CD14-positive monocyte (primary cell): ENCODE data around the gene SCRN1. TPM values are rescaled to one million over a fixed set of nuclear protein-coding genes. Genes with fewer than 3 reads are reported as not detected.

Experiments used
- DNase-seq, 3 donors: peaks; one replicate each; pipeline ENCODE4 v3.0.0-alpha.2; 2011 to 2022
- H2AFZ ChIP-seq: 2 replicates; pipeline ENCODE4 v1.6.0; 2012; ENCODE audit warnings: mild to moderate bottlenecking, low read depth, low read length, inconsistent platforms; ENCODE audit not compliant: insufficient read depth, poor library complexity, severe bottlenecking
- H3K27ac ChIP-seq, 2 donors: 1 replicate in 1 of 2; 2 replicates in 1 of 2; pipeline ENCODE4 v1.5.1; 2012 to 2013; ENCODE audit warnings: low read length in 2 of 2, control low read depth in 1 of 2, inconsistent platforms in 1 of 2, low read depth in 1 of 2, mild to moderate bottlenecking in 1 of 2
- H3K27me3 ChIP-seq, 2 donors: one replicate each; pipeline versions ENCODE4 v1.6.0 to v1.6.1; 2011 to 2013; ENCODE audit warnings: low read length in 2 of 2; ENCODE audit not compliant: control insufficient read depth in 2 of 2, insufficient read depth in 2 of 2
- H3K36me3 ChIP-seq, 2 donors: replicated peaks in 1 of 2; 1 replicate in 1 of 2; 2 replicates in 1 of 2; pipeline versions ENCODE4 v1.5.1 to v1.6.1; 2012 to 2013; ENCODE audit warnings: low read length in 2 of 2, control low read depth in 1 of 2, inconsistent platforms in 1 of 2, mild to moderate bottlenecking in 1 of 2; ENCODE audit not compliant: insufficient read depth in 2 of 2, control insufficient read depth in 1 of 2
- H3K4me1 ChIP-seq, 2 donors: 1 replicate in 1 of 2; 2 replicates in 1 of 2; pipeline versions ENCODE4 v1.5.1 to v1.6.1; 2012 to 2013; ENCODE audit warnings: low read length in 2 of 2, control low read depth in 1 of 2, inconsistent platforms in 1 of 2, mild to moderate bottlenecking in 1 of 2, moderate library complexity in 1 of 2; ENCODE audit not compliant: insufficient read depth in 2 of 2, control insufficient read depth in 1 of 2
- H3K4me2 ChIP-seq: replicated peaks from 2 replicates; pipeline ENCODE3; 2012; ENCODE audit warnings: low read length, moderate library complexity, mild to moderate bottlenecking; ENCODE audit not compliant: poor library complexity, severe bottlenecking; ENCODE audit errors: extremely low read depth
- H3K4me3 ChIP-seq, 3 experiments: fragments of 200-600 bp in 1 of 3; sonication (generic) in 1 of 3; replicated peaks in 1 of 3; 1 replicate in 2 of 3; 2 replicates in 1 of 3; pipeline ENCODE4 v1.5.1; 2011 to 2013; ENCODE audit warnings: low read length in 3 of 3, mild to moderate bottlenecking in 3 of 3, control low read depth in 2 of 3, low read depth in 2 of 3, inconsistent platforms in 1 of 3, moderate library complexity in 1 of 3
- H3K79me2 ChIP-seq: 2 replicates; pipeline ENCODE4 v1.6.0; 2012; ENCODE audit warnings: mild to moderate bottlenecking, control low read depth, inconsistent platforms, low read length, moderate library complexity; ENCODE audit not compliant: insufficient read depth
- H3K9ac ChIP-seq: 2 replicates; pipeline ENCODE4 v1.6.0; 2017; ENCODE audit warnings: low read length, mild to moderate bottlenecking; ENCODE audit not compliant: insufficient read depth, poor library complexity, severe bottlenecking
- H3K9me3 ChIP-seq, 2 donors: replicated peaks in 1 of 2; 1 replicate in 1 of 2; 2 replicates in 1 of 2; pipeline versions ENCODE4 v1.5.1 to v1.6.1; 2012 to 2013; ENCODE audit warnings: low read length in 2 of 2, control low read depth in 1 of 2; ENCODE audit not compliant: control insufficient read depth in 1 of 2, insufficient read depth in 1 of 2
- H4K20me1 ChIP-seq: 2 replicates; pipeline ENCODE4 v1.6.0; 2012; ENCODE audit warnings: mild to moderate bottlenecking, low read length, control low read depth, moderate library complexity; ENCODE audit not compliant: insufficient read depth
- H3K27ac Mint-ChIP-seq, 7 donors: one replicate each; pipeline ENCODE4 v1.8.0; 2020; ENCODE audit warnings: mild to moderate bottlenecking in 7 of 7, mixed read lengths in 7 of 7, moderate library complexity in 6 of 7, inconsistent platforms in 2 of 7
- H3K27me3 Mint-ChIP-seq, 3 donors: one replicate each; pipeline ENCODE4 v1.8.0; 2021 to 2022; ENCODE audit warnings: low read depth in 3 of 3, mild to moderate bottlenecking in 3 of 3, mixed read lengths in 3 of 3, moderate library complexity in 3 of 3, inconsistent platforms in 1 of 3
- H3K36me3 Mint-ChIP-seq, 2 donors: one replicate each; pipeline ENCODE4 v1.8.0; 2020; ENCODE audit warnings: mixed read lengths in 2 of 2, inconsistent platforms in 1 of 2, mild to moderate bottlenecking in 1 of 2
- H3K4me1 Mint-ChIP-seq: one replicate; pipeline ENCODE4 v1.8.0; 2020; ENCODE audit warnings: mild to moderate bottlenecking, mixed read lengths
- H3K4me3 Mint-ChIP-seq, 2 donors: one replicate each; pipeline ENCODE4 v1.8.0; 2020; ENCODE audit warnings: mild to moderate bottlenecking in 2 of 2, mixed read lengths in 2 of 2, moderate library complexity in 1 of 2
- H3K9me3 Mint-ChIP-seq, 7 donors: one replicate each; pipeline ENCODE4 v1.8.0; 2020 to 2022; ENCODE audit warnings: mixed read lengths in 7 of 7, mild to moderate bottlenecking in 6 of 7, moderate library complexity in 6 of 7, inconsistent platforms in 2 of 7
- WGBS: methylation state at CpG from one replicate; pipeline ENCODE4 v1.1.5; 2013; ENCODE audit warnings: missing lambda C conversion rate; ENCODE audit not compliant: insufficient coverage; 5-methylcytosine and 5-hydroxymethylcytosine counted together
- intact Hi-C, 2 donors: fragments of 100-400 bp; cut with micrococcal nuclease; formaldehyde crosslinking; loops; one replicate each; pipeline versions ENCODE4 v1.15.0 to v1.15.1; 2023
- polyA plus RNA-seq, 3 donors: library from polyadenylated mRNA; depleted of rRNA in 1 of 3; unstranded in 2 of 3; stranded (reverse) in 1 of 3; fragments of 300-500 nt in 2 of 3; fragments of >200 nt in 1 of 3; fragmentation: Illumina TruSeq in 2 of 3; gene quantifications; 1 replicate in 2 of 3; 2 replicates in 1 of 3; pipeline ENCODE4 v1.2.3, GENCODE V29; 2012 to 2021
- TF ChIP-seq, protein P1 (sequence below): fragments of 200-600 bp; IDR thresholded peaks from one replicate; pipeline ENCODE4 v1.8.0; 2022; ENCODE audit warnings: antibody characterized with exemption, mild to moderate bottlenecking

The SCRN1 gene
- polyA plus RNA-seq, 3 donors, result 8.4 to 12.1 (median 8.6) TPM

DNA sequence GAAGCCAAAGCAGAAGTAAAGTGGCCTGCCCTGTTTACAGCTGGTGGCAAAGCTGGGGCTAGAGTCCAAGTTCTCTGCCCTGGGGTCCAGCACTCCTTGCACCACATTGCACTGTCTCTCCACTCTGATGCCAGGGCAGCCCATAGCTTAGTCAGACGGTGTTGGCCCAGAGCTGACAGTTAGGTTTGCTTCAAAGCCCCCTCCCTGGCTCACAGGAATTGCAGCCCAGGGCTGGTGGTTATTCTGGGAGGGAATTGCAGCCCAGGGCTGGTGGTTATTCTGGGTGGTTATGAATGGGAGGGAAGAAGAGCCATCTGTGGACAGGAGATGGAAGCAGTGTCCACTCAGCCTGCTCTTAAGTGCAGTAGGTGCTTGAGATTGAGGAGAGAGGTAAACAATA is 88.9 kb downstream of the SCRN1 start:
- no peaks in the 10 kb centered on the region for H3K27me3 ChIP-seq
- no peak overlapping the region for H2AFZ ChIP-seq
- H3K4me1 Mint-ChIP-seq, result peaks cover 3% of the 10 kb centered on the region
- no peaks in the 10 kb centered on the region for H4K20me1 ChIP-seq
- H3K36me3 ChIP-seq, result no peaks in the 10 kb centered on the region
- TF ChIP-seq, protein P1, sequence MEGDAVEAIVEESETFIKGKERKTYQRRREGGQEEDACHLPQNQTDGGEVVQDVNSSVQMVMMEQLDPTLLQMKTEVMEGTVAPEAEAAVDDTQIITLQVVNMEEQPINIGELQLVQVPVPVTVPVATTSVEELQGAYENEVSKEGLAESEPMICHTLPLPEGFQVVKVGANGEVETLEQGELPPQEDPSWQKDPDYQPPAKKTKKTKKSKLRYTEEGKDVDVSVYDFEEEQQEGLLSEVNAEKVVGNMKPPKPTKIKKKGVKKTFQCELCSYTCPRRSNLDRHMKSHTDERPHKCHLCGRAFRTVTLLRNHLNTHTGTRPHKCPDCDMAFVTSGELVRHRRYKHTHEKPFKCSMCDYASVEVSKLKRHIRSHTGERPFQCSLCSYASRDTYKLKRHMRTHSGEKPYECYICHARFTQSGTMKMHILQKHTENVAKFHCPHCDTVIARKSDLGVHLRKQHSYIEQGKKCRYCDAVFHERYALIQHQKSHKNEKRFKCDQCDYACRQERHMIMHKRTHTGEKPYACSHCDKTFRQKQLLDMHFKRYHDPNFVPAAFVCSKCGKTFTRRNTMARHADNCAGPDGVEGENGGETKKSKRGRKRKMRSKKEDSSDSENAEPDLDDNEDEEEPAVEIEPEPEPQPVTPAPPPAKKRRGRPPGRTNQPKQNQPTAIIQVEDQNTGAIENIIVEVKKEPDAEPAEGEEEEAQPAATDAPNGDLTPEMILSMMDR, result no peak
- no peaks in the 10 kb centered on the region for H3K36me3 Mint-ChIP-seq
- H3K27me3 Mint-ChIP-seq, result no peaks in the 10 kb centered on the region
- no peak overlapping the region for H3K4me3 Mint-ChIP-seq
- no peak overlapping the region for H3K4me2 ChIP-seq
- no peak for DNase-seq
- no peaks in the 10 kb centered on the region for H3K79me2 ChIP-seq
- H3K4me1 ChIP-seq, result no peaks in the 10 kb centered on the region
- H3K4me3 ChIP-seq, result no peak overlapping the region
- H3K9me3 ChIP-seq, result peaks cover 3 to 6% of the 10 kb centered on the region in 2 donors
- H3K9me3 Mint-ChIP-seq, result peaks cover under 1 to 15% (median 7%) of the 10 kb centered on the region in 7 donors
- intact Hi-C loops, result no loop called here
- no peak overlapping the region for H3K9ac ChIP-seq
- no peak overlapping the region for H3K27ac ChIP-seq
- peak overlapping the region in 1 of 7 donors; percentile 64 for H3K27ac Mint-ChIP-seq
- WGBS, result 17% methylated on average over 1 of the region's 1 CpG

GRCh38 chr7:29898301-29898700 is 91.3 kb downstream of the SCRN1 start:
- Histone ChIP-seq H3K27me3 (no peaks in the 10 kb centered on the region), H3K27ac (no peak overlapping the region), H2AFZ (no peak overlapping the region), H3K4me3 (no peak overlapping the region), H3K4me2 (no peak overlapping the region), H4K20me1 (no peaks in the 10 kb centered on the region), H3K36me3 (no peaks in the 10 kb centered on the region), H3K4me1 (no peaks in the 10 kb centered on the region), H3K79me2 (no peaks in the 10 kb centered on the region), H3K9ac (no peak overlapping the region), H3K9me3 (no peaks in the 10 kb centered on the region)
- Mint-ChIP-seq H3K9me3 (peaks cover 0 to 7% (median 3%) of the 10 kb centered on the region in 7 donors), H3K36me3 (no peaks in the 10 kb centered on the region), H3K4me3 (no peak overlapping the region), H3K4me1 (peaks cover 3% of the 10 kb centered on the region), H3K27ac (no peak overlapping the region), H3K27me3 (no peaks in the 10 kb centered on the region)
- DNase-seq, result no peak
- 77% methylated on average over 5 of the region's 5 CpGs for WGBS
- intact Hi-C loops, result no loop called here
- TF ChIP-seq, protein P1, result no peak
